Mucosa of rectum (tissue), 2 donors: ENCODE results near the gene ATF7.
"Not testable (repeated sequence)": the region's sequence is repeated elsewhere in the genome, so short reads cannot be mapped to it uniquely, and the experiment has no call there.

Source experiments
- H3K27ac ChIP-seq, 2 donors: one replicate each; pipeline ENCODE4 v1.7.0; 2013; ENCODE audit warnings: inconsistent platforms in 2 of 2, low read depth in 2 of 2, low read length in 2 of 2
- H3K27me3 ChIP-seq, 2 donors: one replicate each; pipeline ENCODE4 v1.7.0; 2013; ENCODE audit warnings: low read length in 2 of 2; ENCODE audit not compliant: control insufficient read depth in 2 of 2, insufficient read depth in 2 of 2
- H3K36me3 ChIP-seq, 2 donors: one replicate each; pipeline ENCODE4 v1.7.0; 2013; ENCODE audit warnings: low read length in 2 of 2; ENCODE audit not compliant: control insufficient read depth in 2 of 2, insufficient read depth in 2 of 2
- H3K4me1 ChIP-seq, 2 donors: one replicate each; pipeline ENCODE4 v1.7.0; 2013; ENCODE audit warnings: low read length in 2 of 2, mild to moderate bottlenecking in 1 of 2; ENCODE audit not compliant: control insufficient read depth in 2 of 2, insufficient read depth in 2 of 2
- H3K4me3 ChIP-seq, 2 donors: one replicate each; pipeline ENCODE4 v1.7.0; 2013; ENCODE audit warnings: low read length in 2 of 2
- H3K9ac ChIP-seq, 2 donors: one replicate each; pipeline ENCODE4 v1.7.0; 2013; ENCODE audit warnings: low read length in 2 of 2, low read depth in 1 of 2, mild to moderate bottlenecking in 1 of 2
- H3K9me3 ChIP-seq, 2 donors: one replicate each; pipeline ENCODE4 v1.7.0; 2013; ENCODE audit warnings: low read length in 2 of 2; ENCODE audit not compliant: control insufficient read depth in 2 of 2
- donor health status: healthy.
- donor health status: Normal muscosa, but diverticular disease.

The ATF7 gene

GRCh38 chr12:53572134-53572758 is 53.9 kb downstream of the ATF7 start:
- H3K4me1 ChIP-seq, result peaks cover 4 to 8% of the 10 kb centered on the region in 2 donors
- peaks cover 0 to 6% of the 10 kb centered on the region in 2 donors for H3K36me3 ChIP-seq
- H3K9me3 ChIP-seq, result no peaks in the 10 kb centered on the region
- H3K27me3 ChIP-seq, result no peaks in the 10 kb centered on the region
- no peak overlapping the region for H3K27ac ChIP-seq
- H3K4me3 ChIP-seq, result no peak overlapping the region
- H3K9ac ChIP-seq, result no peak overlapping the region

GRCh38 chr12:53571295-53571694 is 54.9 kb downstream of the ATF7 start:
- H3K4me3 ChIP-seq, result no peak overlapping the region
- H3K9ac ChIP-seq, result no peak overlapping the region
- H3K9me3 ChIP-seq, result no peaks in the 10 kb centered on the region
- no peaks in the 10 kb centered on the region for H3K27me3 ChIP-seq
- peaks cover 4 to 8% of the 10 kb centered on the region in 2 donors for H3K4me1 ChIP-seq
- H3K36me3 ChIP-seq, result peaks cover 0 to 6% of the 10 kb centered on the region in 2 donors
- H3K27ac ChIP-seq, result no peak overlapping the region

- Histone ChIP-seq H3K36me3 (peaks cover 0 to 3% of the 10 kb centered on the region in 2 donors), H3K27ac (no peak overlapping the region), H3K9ac (no peak overlapping the region), H3K27me3 (no peaks in the 10 kb centered on the region), H3K4me1 (peaks cover 2 to 4% of the 10 kb centered on the region in 2 donors), H3K9me3 (no peaks in the 10 kb centered on the region), H3K4me3 (no peak overlapping the region)
Measured at GRCh38 chr12:53568809-53569557, 57.2 kb downstream of the ATF7 start.

GRCh38 chr12:53567961-53568808 is 58.0 kb downstream of the ATF7 start:
- Histone ChIP-seq H3K9me3 (no peaks in the 10 kb centered on the region), H3K4me1 (peaks cover 2 to 10% of the 10 kb centered on the region in 2 donors), H3K9ac (no peak overlapping the region)

GRCh38 chr12:53565376-53565775 is 60.8 kb downstream of the ATF7 start:
- H3K27ac ChIP-seq, H3K9ac ChIP-seq, H3K9me3 ChIP-seq, H3K27me3 ChIP-seq, H3K36me3 ChIP-seq, H3K4me3 ChIP-seq: not testable (repeated sequence)
- H3K4me1 ChIP-seq, result peaks cover 5 to 17% of the 10 kb centered on the region in 2 donors

More at GRCh38 chr12:53567961-53568808, 58.0 kb downstream of the ATF7 start:
- H3K4me3 ChIP-seq, result no peak overlapping the region
- peaks cover 0 to 3% of the 10 kb centered on the region in 2 donors for H3K36me3 ChIP-seq
- H3K27ac ChIP-seq, result no peak overlapping the region
- no peaks in the 10 kb centered on the region for H3K27me3 ChIP-seq

GRCh38 chr12:53564941-53565340 is 61.2 kb downstream of the ATF7 start:
- Histone ChIP-seq H3K27ac (no peak overlapping the region), H3K4me1 (peaks cover 5 to 17% of the 10 kb centered on the region in 2 donors), H3K9me3 (no peaks in the 10 kb centered on the region)

GRCh38 chr12:53564278-53564677 is 61.9 kb downstream of the ATF7 start:
- H3K27me3 ChIP-seq, result no peaks in the 10 kb centered on the region
- peaks cover 5 to 17% of the 10 kb centered on the region in 2 donors for H3K4me1 ChIP-seq
- H3K9ac ChIP-seq, result no peak overlapping the region
- H3K36me3 ChIP-seq, result no peaks in the 10 kb centered on the region
- no peak overlapping the region for H3K4me3 ChIP-seq
- no peak overlapping the region for H3K27ac ChIP-seq
- no peaks in the 10 kb centered on the region for H3K9me3 ChIP-seq

More at GRCh38 chr12:53564941-53565340, 61.2 kb downstream of the ATF7 start:
- no peaks in the 10 kb centered on the region for H3K36me3 ChIP-seq
- no peak overlapping the region for H3K4me3 ChIP-seq
- no peaks in the 10 kb centered on the region for H3K27me3 ChIP-seq
- no peak overlapping the region for H3K9ac ChIP-seq

- H3K4me1 ChIP-seq, result peaks cover 5 to 21% of the 10 kb centered on the region in 2 donors
Measured at GRCh38 chr12:53563452-53564028, 62.6 kb downstream of the ATF7 start.

GRCh38 chr12:53561590-53561953 is 64.6 kb downstream of the ATF7 start:
- Histone ChIP-seq H3K27ac (peak overlapping the region; percentile 32 to 49), H3K36me3 (no peaks in the 10 kb centered on the region), H3K4me3 (peak overlapping the region in 1 of 2 donors; percentile 10), H3K9me3 (no peaks in the 10 kb centered on the region), H3K4me1 (peaks cover 5 to 24% of the 10 kb centered on the region in 2 donors), H3K9ac (no peak overlapping the region), H3K27me3 (no peaks in the 10 kb centered on the region)

More at GRCh38 chr12:53563452-53564028, 62.6 kb downstream of the ATF7 start:
- Histone ChIP-seq H3K27ac (no peak overlapping the region), H3K9me3 (no peaks in the 10 kb centered on the region), H3K4me3 (no peak overlapping the region), H3K9ac (no peak overlapping the region), H3K36me3 (no peaks in the 10 kb centered on the region), H3K27me3 (no peaks in the 10 kb centered on the region)
